Progenitor cell of endocrine pancreas (in vitro differentiated cells): ENCODE measurements around the gene ATP5MG. TPM values are rescaled to one million over a fixed set of nuclear protein-coding genes. Genes with fewer than 3 reads are reported as not detected.
A peak's percentile ranks its signal among the peaks of the same experiment; 100 is the strongest.
"Not testable (repeated sequence)": the region's sequence is repeated elsewhere in the genome, so short reads cannot be mapped to it uniquely, and the experiment has no call there.

Experiments used
- DNase-seq: peaks from one replicate; pipeline ENCODE4 v3.0.0; 2021; ENCODE audit warnings: low spot score; ENCODE audit not compliant: unreplicated experiment
- H3K27ac Mint-ChIP-seq: 2 replicates; pipeline ENCODE4 v1.8.0; 2021; ENCODE audit warnings: mild to moderate bottlenecking, moderate library complexity, mixed read lengths
- H3K27me3 Mint-ChIP-seq: 2 replicates; pipeline ENCODE4 v1.8.0; 2021; ENCODE audit warnings: mixed read lengths
- H3K36me3 Mint-ChIP-seq: 2 replicates; pipeline ENCODE4 v1.8.0; 2022; ENCODE audit warnings: mixed read lengths; ENCODE audit not compliant: insufficient read depth
- H3K4me1 Mint-ChIP-seq: 2 replicates; pipeline ENCODE4 v1.8.0; 2021; ENCODE audit warnings: low read depth, mixed read lengths
- H3K4me3 Mint-ChIP-seq: 2 replicates; pipeline ENCODE4 v1.8.0; 2021; ENCODE audit warnings: low read depth, mild to moderate bottlenecking, moderate library complexity, mixed read lengths
- H3K9me3 Mint-ChIP-seq: 2 replicates; pipeline ENCODE4 v1.8.0; 2021; ENCODE audit warnings: low read depth, mixed read lengths
- CTCF ChIP-seq: fragments of 200-600 bp; sonication (generic); IDR thresholded peaks from one replicate; pipeline ENCODE4 v1.5.0; 2021; ENCODE audit warnings: antibody characterized with exemption, mild to moderate bottlenecking; ENCODE audit not compliant: unreplicated experiment
- total RNA-seq: library from RNA; stranded (reverse); gene quantifications from 2 replicates; pipeline ENCODE4 v1.2.1, GENCODE V29; 2021

ATP5MG gene
- total RNA-seq, 1 donor from 2014 or later = 192 TPM

GRCh38 chr11:118397448-118397847 is 4.0 kb upstream of the ATP5MG start:
- DNase-seq = no peak
- no peak for TF ChIP-seq CTCF
- Mint-ChIP-seq H3K4me1 (peaks cover 9% of the 10 kb centered on the region), H3K9me3 (no peaks in the 10 kb centered on the region), H3K27me3 (no peaks in the 10 kb centered on the region), H3K4me3 (no peak overlapping the region), H3K36me3 (peaks cover 12% of the 10 kb centered on the region), H3K27ac (no peak overlapping the region)

GRCh38 chr11:118398791-118399559 is 2.4 kb upstream of the ATP5MG start:
- Mint-ChIP-seq H3K27ac (peak overlapping the region; percentile 23), H3K9me3 (no peaks in the 10 kb centered on the region), H3K36me3 (peaks cover 11% of the 10 kb centered on the region), H3K4me3 (no peak overlapping the region), H3K4me1 (peaks cover 15% of the 10 kb centered on the region), H3K27me3 (no peaks in the 10 kb centered on the region)
- DNase-seq = no peak
- TF ChIP-seq CTCF = no peak

GRCh38 chr11:118401880-118402590 is 629 bp downstream of the ATP5MG start:
- no peak for DNase-seq
- peak overlapping the region; percentile 95 for H3K4me3 Mint-ChIP-seq
- no peaks in the 10 kb centered on the region for H3K9me3 Mint-ChIP-seq
- peaks cover 16% of the 10 kb centered on the region for H3K4me1 Mint-ChIP-seq
- peaks cover 3% of the 10 kb centered on the region for H3K36me3 Mint-ChIP-seq
- peak overlapping the region; percentile 100 for H3K27ac Mint-ChIP-seq
- TF ChIP-seq CTCF = no peak
- no peaks in the 10 kb centered on the region for H3K27me3 Mint-ChIP-seq

GRCh38 chr11:118402594-118402993 is 1.2 kb downstream of the ATP5MG start:
- DNase-seq, H3K27me3 Mint-ChIP-seq, H3K9me3 Mint-ChIP-seq, H3K36me3 Mint-ChIP-seq, H3K27ac Mint-ChIP-seq: not testable (repeated sequence)
- Mint-ChIP-seq H3K4me3 (peak overlapping the region; percentile 95), H3K4me1 (peaks cover 16% of the 10 kb centered on the region)

GRCh38 chr11:118406599-118407166 is 5.3 kb downstream of the ATP5MG start:
- H3K9me3 Mint-ChIP-seq = no peaks in the 10 kb centered on the region
- peaks cover 2% of the 10 kb centered on the region for H3K36me3 Mint-ChIP-seq
- H3K27me3 Mint-ChIP-seq = no peaks in the 10 kb centered on the region
- H3K27ac Mint-ChIP-seq = no peak overlapping the region
- TF ChIP-seq CTCF = no peak
- no peak for DNase-seq
- H3K4me1 Mint-ChIP-seq = peaks cover 14% of the 10 kb centered on the region
- no peak overlapping the region for H3K4me3 Mint-ChIP-seq
